SK-N-DZ (cell line): ENCODE results near the gene COMMD1.
"Not testable (repeated sequence)": the region's sequence is repeated elsewhere in the genome, so short reads cannot be mapped to it uniquely, and the experiment has no call there.

Source experiments
- DNase-seq: peaks from one replicate; pipeline ENCODE4 v3.0.0-alpha.2; 2015; ENCODE audit warnings: low spot score

The COMMD1 gene

DNA sequence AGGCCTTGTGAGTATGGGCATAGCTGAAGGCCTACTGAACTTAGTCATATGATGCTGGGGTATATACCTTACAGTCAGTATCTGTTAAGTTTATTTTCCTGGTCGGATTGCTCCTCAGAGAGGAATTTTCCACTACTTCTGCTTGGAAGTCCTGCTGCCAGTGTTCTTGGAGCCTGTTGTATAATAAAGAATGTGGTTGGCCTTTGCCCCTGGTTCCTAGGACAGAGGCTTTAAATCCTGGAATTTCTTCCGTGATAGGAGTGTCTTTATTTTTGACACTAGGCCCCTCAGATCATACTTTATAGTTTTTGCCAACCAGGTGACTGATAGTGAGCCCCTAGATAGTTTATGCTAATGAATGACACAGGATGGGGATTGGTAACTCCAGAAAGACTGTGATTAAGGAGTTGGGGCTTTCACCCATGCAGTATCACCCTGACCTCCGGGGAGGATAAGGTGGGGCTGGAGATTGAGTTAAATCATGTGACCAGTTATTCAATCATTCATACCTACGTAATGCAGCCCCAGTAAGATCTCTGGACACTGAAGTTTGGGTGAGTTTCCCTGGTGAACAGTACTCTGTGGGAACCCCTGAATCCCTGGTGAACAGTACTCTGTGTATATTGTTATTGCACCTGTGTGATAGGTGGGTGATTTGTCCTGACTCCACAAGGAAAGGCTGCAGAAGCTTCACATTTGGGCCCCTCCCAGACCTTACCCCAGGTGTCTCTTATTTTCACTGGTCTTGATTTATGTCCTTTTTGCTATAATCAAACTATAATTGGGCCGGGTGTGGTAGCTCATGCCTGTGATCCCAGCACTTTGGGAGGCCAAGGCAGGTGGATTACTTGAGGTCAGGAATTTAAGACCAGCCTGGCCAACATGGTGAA, 56.9 kb downstream of the COMMD1 start:
- no peak for DNase-seq

DNA sequence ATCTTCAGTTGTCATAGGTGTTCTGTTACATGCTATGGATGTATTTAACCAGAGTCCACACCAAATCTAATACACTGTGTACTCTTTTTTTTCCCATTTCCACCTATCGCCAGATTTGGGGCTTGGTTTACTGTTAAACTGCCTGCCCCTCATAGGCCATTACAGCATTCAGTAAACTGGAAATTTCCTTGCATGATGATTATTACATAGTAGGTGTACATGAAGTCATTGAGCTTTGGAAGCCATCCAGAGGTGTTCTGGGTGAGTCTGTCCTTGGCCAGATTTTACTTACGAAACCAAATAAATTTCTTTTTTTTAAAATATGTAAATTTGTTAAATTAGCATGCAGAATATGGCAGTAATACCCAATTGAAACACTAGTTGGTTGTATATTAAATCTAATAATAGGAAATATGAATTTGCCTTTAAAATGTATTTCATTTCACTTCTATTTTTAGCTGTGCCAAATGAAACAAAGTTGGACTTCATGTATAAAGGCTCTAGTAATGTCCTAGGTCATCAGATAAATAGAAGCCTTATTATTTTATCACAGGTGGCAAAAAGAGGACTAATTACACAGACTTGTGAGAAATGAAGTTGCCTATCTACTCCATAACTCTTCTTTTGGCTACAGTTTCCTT, 60.7 kb downstream of the COMMD1 start:
- DNase-seq = no peak

- DNase-seq = no peak
These were observed 61.8 kb downstream of the COMMD1 start for GRCh38 chr2:61967262-61967661.

GRCh38 chr2:61969376-61969775, 63.9 kb downstream of the COMMD1 start:
- peak; percentile 6 for DNase-seq

GRCh38 chr2:61970807-61971556, 65.5 kb downstream of the COMMD1 start:
- no peak for DNase-seq

DNA sequence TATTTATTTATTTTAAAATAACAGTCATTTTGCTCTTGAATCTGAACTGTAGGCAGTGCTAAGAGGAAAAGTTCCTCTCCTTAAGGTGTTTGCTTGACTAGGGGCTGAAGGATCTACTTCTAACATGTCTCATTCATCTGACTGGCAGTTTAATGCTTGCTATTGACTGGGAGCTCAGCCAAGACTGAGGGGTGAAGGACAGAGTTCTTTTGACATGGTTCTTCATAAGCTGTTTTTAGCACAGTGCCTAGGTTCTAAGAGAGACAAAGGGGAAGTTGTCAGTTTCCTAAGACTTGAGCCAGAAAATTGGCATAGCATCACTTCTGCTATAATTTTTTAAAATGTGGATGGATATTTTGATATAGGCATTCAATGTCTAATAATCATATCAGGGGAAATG, 73.0 kb downstream of the COMMD1 start:
- no peak for DNase-seq

GRCh38 chr2:61980758-61981157, 75.3 kb downstream of the COMMD1 start:
- no peak for DNase-seq

DNA sequence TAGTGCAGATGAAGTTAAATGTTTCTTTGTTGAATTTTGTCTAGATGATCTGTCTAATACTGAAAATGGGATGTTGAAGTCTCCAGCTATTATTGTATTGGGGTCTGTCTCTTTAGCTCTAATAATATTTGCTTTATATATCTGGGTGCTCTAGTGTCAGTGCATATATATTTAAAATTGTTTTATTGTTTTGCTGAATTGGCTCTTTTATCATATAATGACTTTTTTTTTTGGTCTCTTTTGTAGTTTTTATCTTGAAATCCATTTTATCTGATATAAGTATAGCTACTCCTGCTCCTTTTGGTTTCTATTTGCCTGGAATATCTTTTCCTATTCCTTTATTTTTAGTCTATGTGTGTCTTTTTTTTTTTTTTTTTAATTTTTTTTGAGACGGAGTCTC, 79.2 kb downstream of the COMMD1 start:
- DNase-seq = no peak

GRCh38 chr2:61988462-61989366, 83.2 kb downstream of the COMMD1 start:
- DNase-seq = no peak

DNA sequence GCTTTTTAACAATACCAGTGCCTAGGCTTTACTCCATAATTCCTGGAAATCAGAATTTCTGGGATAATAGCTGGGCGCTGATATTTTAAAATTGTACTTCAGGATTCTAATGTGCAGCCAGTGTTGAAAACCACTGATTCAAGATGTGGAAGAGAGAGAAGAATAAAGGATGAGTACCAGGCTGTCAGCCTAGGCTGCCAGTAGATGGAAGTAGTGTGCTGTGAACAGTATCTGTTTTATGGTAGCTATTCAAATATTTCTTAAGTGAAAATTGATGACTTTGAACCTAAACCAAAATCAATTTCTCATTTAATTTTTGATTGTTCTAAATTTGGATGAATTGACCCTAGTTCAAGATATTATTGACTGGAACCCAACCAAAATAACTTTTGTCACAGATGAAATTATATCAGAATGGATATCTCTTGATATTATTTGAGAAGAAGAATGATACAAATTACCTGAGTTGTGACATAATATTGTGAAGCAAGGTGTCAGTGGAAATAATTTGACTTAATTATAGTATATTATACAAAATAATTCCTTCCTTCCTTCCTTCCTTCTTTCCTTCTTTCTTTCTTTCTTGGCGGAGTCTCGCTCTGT, 88.0 kb downstream of the COMMD1 start:
- peak; percentile 49 for DNase-seq

DNA sequence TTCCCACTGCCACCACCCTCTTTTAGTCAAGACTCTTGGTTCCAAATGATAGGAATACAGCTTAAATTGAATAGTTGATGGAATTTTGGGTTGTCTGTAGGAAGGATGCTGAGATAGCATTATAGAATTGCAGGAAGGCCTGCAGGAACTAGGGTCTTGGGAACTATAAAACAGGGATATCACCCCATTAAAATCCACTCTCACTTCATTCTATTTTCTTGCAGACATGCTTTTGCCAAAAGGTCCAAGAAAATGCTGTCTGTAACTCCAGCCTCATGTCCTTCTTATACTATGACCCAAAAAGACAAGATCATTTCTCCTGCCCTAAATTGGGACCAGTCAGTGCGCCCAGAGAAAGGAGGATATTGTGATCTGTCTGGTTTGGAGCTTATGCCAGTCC, 89.1 kb downstream of the COMMD1 start:
- DNase-seq = no peak

DNA sequence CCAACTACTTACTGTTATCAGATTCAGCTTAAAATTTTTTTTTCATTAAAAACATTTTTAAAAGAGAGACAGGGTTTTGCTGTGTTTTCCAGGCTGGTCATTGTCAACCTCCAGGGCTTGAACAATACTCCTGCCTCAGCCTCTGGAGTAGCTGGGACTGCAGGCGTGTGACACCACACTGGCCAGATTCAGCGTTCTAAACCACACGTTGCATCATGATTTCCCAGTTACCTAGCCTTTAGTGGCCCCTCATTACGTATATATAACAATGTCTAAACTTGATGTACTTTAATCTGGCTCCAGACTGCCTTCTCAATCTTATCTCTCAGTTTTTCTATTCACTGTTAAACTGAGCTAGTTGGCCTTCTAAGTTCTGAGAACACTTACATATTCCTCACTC, 89.6 kb downstream of the COMMD1 start:
- no peak for DNase-seq

- DNase-seq = no peak
These were observed 90.0 kb downstream of the COMMD1 start for GRCh38 chr2:61995515-61995914.

DNA sequence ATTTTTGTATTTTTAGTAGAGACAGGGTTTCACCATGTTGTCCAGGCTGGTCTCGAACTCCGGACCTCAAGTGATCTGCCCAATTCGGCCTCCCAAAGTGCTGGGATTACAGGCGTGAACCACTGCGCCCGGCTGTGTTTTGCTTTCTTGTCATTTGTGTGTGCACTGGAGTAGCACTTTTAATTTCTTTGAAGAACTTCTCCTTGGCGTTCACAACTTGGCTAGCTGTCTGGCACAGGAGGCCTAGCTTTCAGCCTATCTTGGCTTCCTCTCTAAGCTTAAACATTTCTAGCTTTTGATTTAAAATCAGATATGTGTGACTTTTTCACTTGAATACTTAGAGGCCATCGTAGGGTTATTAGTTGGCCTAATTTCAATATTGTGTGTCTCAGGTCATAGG, 93.0 kb downstream of the COMMD1 start:
- no peak for DNase-seq

GRCh38 chr2:62000538-62000937, 95.1 kb downstream of the COMMD1 start:
- DNase-seq = no peak

- no peak for DNase-seq
These were observed 96.0 kb downstream of the COMMD1 start for GRCh38 chr2:62001431-62001830.

GRCh38 chr2:62004428-62004827, 99.0 kb downstream of the COMMD1 start:
- not testable (repeated sequence) for DNase-seq

- no peak for DNase-seq
These were observed 102.1 kb downstream of the COMMD1 start for GRCh38 chr2:62007555-62007954.

DNA sequence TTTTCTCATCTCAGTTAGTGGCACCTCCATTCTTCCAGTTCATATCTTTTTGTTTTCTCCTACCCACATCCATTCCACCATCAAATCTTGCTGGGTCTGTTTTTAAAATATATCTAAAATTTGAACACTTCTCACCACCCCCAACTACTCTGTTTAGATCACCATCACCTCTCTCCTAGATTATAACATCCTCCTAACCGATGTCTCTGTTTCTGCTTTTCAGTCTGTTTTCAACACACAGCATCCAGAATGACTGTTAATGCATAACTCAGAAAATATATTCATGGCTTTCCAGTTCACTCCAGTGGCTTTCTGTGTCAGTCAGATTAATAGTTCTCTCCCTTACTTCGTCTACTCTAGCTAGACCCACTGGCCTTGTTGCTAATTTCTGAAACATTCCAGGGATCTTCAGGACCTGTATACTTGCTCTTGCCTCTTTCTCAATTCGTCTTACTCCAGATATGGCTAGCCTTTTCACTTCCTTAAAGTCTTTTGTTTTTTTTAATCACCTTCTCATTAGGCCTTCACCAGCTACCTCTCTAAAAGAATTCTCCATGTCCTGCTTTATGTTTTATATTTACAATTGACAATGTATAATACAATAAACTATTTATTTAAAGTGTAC, 105.3 kb downstream of the COMMD1 start:
- DNase-seq = no peak

GRCh38 chr2:62013641-62014040, 108.2 kb downstream of the COMMD1 start:
- DNase-seq = no peak
